ENCODE data around the gene NCAPD3.

GRCh38 chr11:134131628-134132244, 92.0 kb downstream of the NCAPD3 start:
- TF ChIP-seq CTCF (IDR thresholded peaks at IDR 0.05; ENCODE audit: low read depth, low read length) = no peak
- no peak for TF ChIP-seq POLR2A (IDR thresholded peaks at IDR 0.05; ENCODE audit: extremely low read depth, insufficient read length)
- no peak for TF ChIP-seq MAX (IDR thresholded peaks at IDR 0.05; ENCODE audit: low read depth, low read length)
